ENCODE data around the gene POFUT2. TPM values are rescaled to one million over a fixed set of nuclear protein-coding genes. Genes with fewer than 3 reads are reported as not detected.

POFUT2 gene, protein sequence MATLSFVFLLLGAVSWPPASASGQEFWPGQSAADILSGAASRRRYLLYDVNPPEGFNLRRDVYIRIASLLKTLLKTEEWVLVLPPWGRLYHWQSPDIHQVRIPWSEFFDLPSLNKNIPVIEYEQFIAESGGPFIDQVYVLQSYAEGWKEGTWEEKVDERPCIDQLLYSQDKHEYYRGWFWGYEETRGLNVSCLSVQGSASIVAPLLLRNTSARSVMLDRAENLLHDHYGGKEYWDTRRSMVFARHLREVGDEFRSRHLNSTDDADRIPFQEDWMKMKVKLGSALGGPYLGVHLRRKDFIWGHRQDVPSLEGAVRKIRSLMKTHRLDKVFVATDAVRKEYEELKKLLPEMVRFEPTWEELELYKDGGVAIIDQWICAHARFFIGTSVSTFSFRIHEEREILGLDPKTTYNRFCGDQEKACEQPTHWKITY
- 38.7 and 40.0 TPM in 2 replicates for total RNA-seq

DNA sequence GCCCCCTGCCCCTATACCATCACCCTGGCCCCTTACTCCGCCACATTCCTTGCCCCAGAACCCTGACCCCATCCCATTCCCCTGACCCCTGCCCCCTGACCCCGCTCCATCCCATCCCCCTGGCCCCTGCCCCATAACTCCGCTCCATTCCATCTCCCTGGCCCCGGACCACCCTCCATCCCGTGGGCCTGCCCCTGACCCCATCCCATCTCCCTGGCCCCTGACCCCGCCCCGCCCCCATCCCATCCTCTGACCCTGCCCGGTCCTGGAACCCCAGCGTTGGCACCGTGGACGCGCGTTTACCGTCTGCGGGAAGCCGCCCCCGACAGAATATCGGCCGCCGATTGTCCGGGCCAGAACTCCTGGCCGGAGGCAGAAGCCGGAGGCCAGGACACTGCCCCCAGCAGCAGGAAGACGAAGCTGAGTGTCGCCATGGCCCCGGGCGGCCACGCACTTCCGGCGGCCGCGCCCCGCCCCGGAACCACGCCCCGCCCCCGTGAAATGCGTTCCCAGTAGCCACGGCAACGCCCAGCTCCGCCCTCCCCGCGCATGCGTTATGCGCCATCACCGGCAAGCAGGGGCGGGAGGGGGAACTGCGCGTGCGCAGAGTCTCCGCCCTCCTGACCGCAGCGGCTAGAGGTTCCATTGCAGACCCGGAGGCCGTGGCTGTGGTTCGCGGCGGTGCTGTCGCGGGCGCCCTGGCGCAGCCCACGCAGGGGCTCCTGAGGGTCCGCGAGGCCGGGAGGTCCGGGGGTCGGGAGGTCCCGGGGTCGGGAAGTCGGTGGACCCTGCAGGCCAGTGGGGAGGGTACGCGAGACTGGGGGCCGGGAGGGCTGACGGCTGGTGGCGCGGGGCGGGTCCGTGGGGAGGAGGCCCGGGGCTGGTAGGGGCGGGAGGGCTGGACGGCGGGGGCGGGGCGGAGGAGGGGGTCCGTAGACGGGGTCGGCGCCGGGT, at the start of gene POFUT2:
POFUT2 (minus strand) TSS at position 458 of the 954 bp plus-strand sequence; CDS start at position 434, 24 bp downstream.

Other genes with a start within 250 kb of the POFUT2 start
- gene ADARB1, start 213.3 kb downstream of the POFUT2 start, total RNA-seq: 4.8 and 9.1 TPM in 2 replicates
- 106 and 117 TPM in 2 replicates for gene COL18A1, start 117.3 kb upstream of the POFUT2 start, total RNA-seq

Data from aortic smooth muscle cell (primary cell).